GM12891 (cell line): ENCODE data around the gene GTF2A2.

ENCODE experiments used
- POLR2A ChIP-seq: IDR thresholded peaks from 2 replicates; pipeline ENCODE4 v1.6.1; 2011; ENCODE audit warnings: low read depth, low read length, control low read depth
- POLR2AphosphoS5 ChIP-seq: IDR thresholded peaks from 2 replicates; pipeline ENCODE4 v1.6.1; 2011; ENCODE audit warnings: low read depth, low read length, control low read depth
- SPI1 ChIP-seq: IDR thresholded peaks from 2 replicates; pipeline ENCODE4 v1.6.1; 2011; ENCODE audit warnings: low read depth, low read length, control low read depth
- TAF1 ChIP-seq: IDR thresholded peaks from 2 replicates; pipeline ENCODE4 v1.6.1; 2011; ENCODE audit warnings: low read depth, low read length, control low read depth

DNA sequence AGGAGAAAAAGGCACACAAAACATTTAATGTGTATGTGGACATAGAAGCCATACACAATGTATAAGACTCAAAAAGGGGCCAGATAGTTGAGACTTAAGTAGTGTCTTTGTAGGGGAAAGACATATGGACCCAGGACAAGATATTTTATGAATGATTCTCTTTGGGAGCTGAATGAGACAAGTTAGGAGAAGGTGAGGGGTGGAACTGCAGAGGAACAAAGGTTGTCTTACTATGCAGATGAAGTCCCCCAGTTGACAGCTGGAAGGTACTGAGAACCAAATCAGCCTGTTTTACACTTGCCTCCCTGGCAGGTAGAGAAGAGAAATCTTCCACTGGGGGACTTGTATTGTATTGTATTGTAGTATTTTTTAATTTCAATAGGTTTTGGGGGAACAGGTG is 60.7 kb downstream of the GTF2A2 start:
- TF ChIP-seq POLR2A, result no peak
- no peak for TF ChIP-seq POLR2AphosphoS5
- TF ChIP-seq TAF1, result no peak
- no peak for TF ChIP-seq SPI1
